Measurements from ENCODE around the gene GTPBP6.
"Not testable (repeated sequence)": the region's sequence is repeated elsewhere in the genome, so short reads cannot be mapped to it uniquely, and the experiment has no call there.

GTPBP6 gene

GRCh38 chrX:316351-317325 is 2.0 kb downstream of the GTPBP6 start:
- DNase-seq: no peak

- DNase-seq: no peak
These were observed 3.6 kb downstream of the GTPBP6 start for GRCh38 chrX:314781-315595.

GRCh38 chrX:314049-314448 is 4.5 kb downstream of the GTPBP6 start:
- no peak for DNase-seq

- DNase-seq: no peak
These were observed 5.0 kb downstream of the GTPBP6 start for GRCh38 chrX:313546-313945.

- DNase-seq: no peak
These were observed 5.8 kb downstream of the GTPBP6 start for GRCh38 chrX:312621-313331.

- no peak for DNase-seq
These were observed 7.2 kb downstream of the GTPBP6 start for GRCh38 chrX:311156-312129.

GRCh38 chrX:310621-311155 is 7.9 kb downstream of the GTPBP6 start:
- no peak for DNase-seq

GRCh38 chrX:308821-309520 is 9.6 kb downstream of the GTPBP6 start:
- no peak for DNase-seq

- no peak for DNase-seq
These were observed 11.1 kb downstream of the GTPBP6 start for GRCh38 chrX:307261-308111.

- DNase-seq: not testable (repeated sequence)
These were observed 11.9 kb downstream of the GTPBP6 start for GRCh38 chrX:306614-307251.

- not testable (repeated sequence) for DNase-seq
These were observed 12.6 kb downstream of the GTPBP6 start for GRCh38 chrX:305781-306613.

- DNase-seq: no peak
These were observed 15.6 kb downstream of the GTPBP6 start for GRCh38 chrX:302975-303374.

GRCh38 chrX:300334-300733 is 18.3 kb downstream of the GTPBP6 start:
- DNase-seq: no peak

- no peak for DNase-seq
These were observed 19.6 kb downstream of the GTPBP6 start for GRCh38 chrX:298993-299392.

- DNase-seq: no peak
These were observed 23.5 kb downstream of the GTPBP6 start for GRCh38 chrX:295136-295535.

- no peak for DNase-seq
These were observed 25.4 kb downstream of the GTPBP6 start for GRCh38 chrX:292900-293897.

- no peak for DNase-seq
These were observed 27.1 kb downstream of the GTPBP6 start for GRCh38 chrX:291411-291901.

All from stimulated activated CD4-positive, alpha-beta T cell treated with anti-CD3 and anti-CD28 coated beads, Interleukin-2, amount 100 ng/mL, for 24 hours (primary cell).